GM12892 (cell line): ENCODE results near the gene OR8D4.

Experiments
- POLR2A ChIP-seq: IDR thresholded peaks from 2 replicates; pipeline ENCODE4 v1.6.1; 2011; ENCODE audit warnings: low read depth, low read length, control low read depth
- POLR2AphosphoS5 ChIP-seq: IDR thresholded peaks from 2 replicates; pipeline ENCODE4 v1.6.1; 2011; ENCODE audit warnings: low read depth, low read length, control low read depth
- TAF1 ChIP-seq: IDR thresholded peaks from 2 replicates; pipeline ENCODE4 v1.6.1; 2011; ENCODE audit warnings: low read depth, mild to moderate bottlenecking, control low read depth, low read length, borderline replicate concordance

GRCh38 chr11:123904932-123905331 lies 3.0 kb downstream of the OR8D4 start:
- TF ChIP-seq POLR2A (no peak), POLR2AphosphoS5 (no peak), TAF1 (no peak)
